Esophagus squamous epithelium (tissue), 5 donors: Measurements from ENCODE around the gene TRIM64C. TPM values are rescaled to one million over a fixed set of nuclear protein-coding genes. Genes with fewer than 3 reads are reported as not detected.
"Not testable (repeated sequence)": the region's sequence is repeated elsewhere in the genome, so short reads cannot be mapped to it uniquely, and the experiment has no call there.

Experiments used
- DNase-seq: peaks from one replicate; lab custom pipeline; 2025; lab: John Stamatoyannopoulos, UW
- H3K27ac ChIP-seq, 4 donors: fragments of 200-600 bp; sonication (generic); one replicate each; pipeline ENCODE4 v1.5.1; 2016 to 2019; ENCODE audit warnings: mild to moderate bottlenecking in 1 of 4
- H3K27me3 ChIP-seq, 4 donors: fragments of 200-600 bp; sonication (generic); 1 replicate in 3 of 4; 2 replicates in 1 of 4; pipeline versions ENCODE4 v1.5.1 to v1.6.0; 2017 to 2021; ENCODE audit warnings: antibody characterized with exemption in 1 of 4
- H3K36me3 ChIP-seq, 3 donors: fragments of 200-600 bp; sonication (generic); one replicate each; pipeline ENCODE4 v1.5.1; 2016 to 2019
- H3K4me1 ChIP-seq, 3 donors: fragments of 200-600 bp; sonication (generic); one replicate each; pipeline ENCODE4 v1.5.1; 2017 to 2019
- H3K4me3 ChIP-seq, 4 donors: fragments of 200-600 bp; sonication (generic); 1 replicate in 3 of 4; 2 replicates in 1 of 4; pipeline ENCODE4 v1.5.1; 2016 to 2019; ENCODE audit warnings: mild to moderate bottlenecking in 2 of 4, moderate library complexity in 1 of 4
- H3K9me3 ChIP-seq, 3 donors: fragments of 200-600 bp; sonication (generic); one replicate each; pipeline ENCODE4 v1.5.1; 2016 to 2019
- WGBS, 2 donors: methylation state at CpG; one replicate each; pipeline ENCODE4 v1.1.5; 2018; 5-methylcytosine and 5-hydroxymethylcytosine counted together
- intact Hi-C: fragments of 100-400 bp; cut with DNase I; formaldehyde crosslinking; loops from one replicate; pipeline ENCODE4 v1.15.0; 2022
- small RNA-seq, 4 donors: library from RNA; depleted of rRNA; stranded (forward); fragments of <200 nt; gene quantifications; one replicate each; pipeline ENCODE3, GENCODE V24; 2016
- total RNA-seq, 4 donors: library from RNA; depleted of rRNA; stranded (reverse); fragments of >200 nt; gene quantifications; one replicate each; pipeline ENCODE4 v1.1.0, GENCODE V29; 2016
- donor health status: DM: yes; HTN: yes; CAD: no.

TRIM64C gene, protein sequence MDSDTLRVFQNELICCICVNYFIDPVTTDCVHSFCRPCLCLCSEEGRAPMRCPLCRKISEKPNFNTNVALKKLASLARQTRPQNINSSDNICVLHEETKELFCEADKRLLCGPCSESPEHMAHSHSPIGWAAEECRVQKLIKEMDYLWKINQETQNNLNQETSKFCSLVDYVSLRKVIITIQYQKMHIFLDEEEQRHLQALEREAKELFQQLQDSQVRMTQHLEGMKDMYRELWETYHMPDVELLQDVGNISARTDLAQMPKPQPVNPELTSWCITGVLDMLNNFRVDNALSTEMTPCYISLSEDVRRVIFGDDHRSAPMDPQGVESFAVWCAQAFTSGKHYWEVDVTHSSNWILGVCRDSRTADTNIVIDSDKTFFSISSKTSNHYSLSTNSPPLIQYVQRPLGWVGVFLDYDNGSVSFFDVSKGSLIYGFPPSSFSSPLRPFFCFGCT
- not detected for total RNA-seq

DNA sequence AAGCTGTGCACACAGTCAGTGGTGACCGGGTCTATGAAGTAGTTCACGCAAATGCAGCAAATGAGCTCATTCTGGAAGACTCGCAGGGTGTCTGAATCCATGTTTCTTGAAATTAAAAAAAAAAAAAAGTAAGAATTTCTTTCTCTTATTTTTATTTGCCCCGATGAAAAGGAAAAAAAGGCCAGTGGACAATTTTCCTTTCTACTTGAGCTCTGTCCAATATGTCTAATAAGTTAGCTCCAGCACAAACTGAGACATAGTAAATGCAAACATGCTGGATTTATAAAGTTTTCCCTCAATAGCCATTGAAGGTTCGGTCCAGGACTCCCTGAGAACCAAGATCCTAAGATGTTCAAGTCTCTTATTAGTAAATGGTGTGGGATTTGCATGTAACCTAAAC is at the start of gene TRIM64C:
Gene TRIM64C, minus strand, starts transcription at position 101 of the 400 bp plus-strand sequence. Its CDS starts 0 bp downstream, at position 101.
- H3K27ac ChIP-seq, H3K36me3 ChIP-seq, H3K27me3 ChIP-seq, H3K4me3 ChIP-seq, intact Hi-C loops, H3K4me1 ChIP-seq, H3K9me3 ChIP-seq, DNase-seq: not testable (repeated sequence)
- WGBS, 2 donors: 73 to 77% methylated on average over 4 to 5 of the region's 5 CpGs

- H3K27ac ChIP-seq, H3K27me3 ChIP-seq, H3K9me3 ChIP-seq, H3K36me3 ChIP-seq, DNase-seq, intact Hi-C loops, H3K4me1 ChIP-seq, H3K4me3 ChIP-seq: not testable (repeated sequence)
- 81 to 92% methylated on average over 4 to 13 of the region's 24 CpGs for WGBS, 2 donors
Measured at GRCh38 chr11:49102356-49102755, 43.4 kb upstream of the TRIM64C start.

DNA sequence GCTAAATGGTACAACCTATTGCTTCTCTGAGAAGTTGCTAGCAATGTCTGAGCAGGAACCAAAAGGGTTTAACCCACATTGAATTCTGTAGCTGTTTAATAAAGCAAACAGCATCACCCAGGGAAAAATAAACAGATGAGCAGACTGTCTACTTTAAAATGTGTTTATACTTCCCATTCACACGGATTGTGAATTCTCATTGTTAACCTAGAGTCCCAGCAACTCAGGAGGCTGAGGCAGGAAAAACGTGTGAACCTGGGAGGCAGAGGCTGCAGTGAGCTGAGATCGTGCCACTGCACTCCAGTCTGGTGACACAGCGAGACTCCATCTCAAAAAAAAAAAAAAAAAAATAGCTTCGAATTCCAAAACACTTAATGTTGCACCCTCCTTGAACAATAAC is 11.0 kb upstream of the TRIM64C start:
- H3K4me3 ChIP-seq, H3K4me1 ChIP-seq, DNase-seq, H3K36me3 ChIP-seq, H3K27me3 ChIP-seq, intact Hi-C loops, H3K9me3 ChIP-seq, H3K27ac ChIP-seq: not testable (repeated sequence)
- 51 to 62% methylated on average over 5 of the region's 5 CpGs for WGBS, 2 donors

- H3K27me3 ChIP-seq, DNase-seq, intact Hi-C loops, H3K36me3 ChIP-seq, H3K4me1 ChIP-seq, H3K4me3 ChIP-seq, H3K27ac ChIP-seq, H3K9me3 ChIP-seq: not testable (repeated sequence)
- WGBS, 2 donors: 70 to 76% methylated on average over 8 to 26 of the region's 38 CpGs
Measured at GRCh38 chr11:49049821-49050220, 9.1 kb downstream of the TRIM64C start.

DNA sequence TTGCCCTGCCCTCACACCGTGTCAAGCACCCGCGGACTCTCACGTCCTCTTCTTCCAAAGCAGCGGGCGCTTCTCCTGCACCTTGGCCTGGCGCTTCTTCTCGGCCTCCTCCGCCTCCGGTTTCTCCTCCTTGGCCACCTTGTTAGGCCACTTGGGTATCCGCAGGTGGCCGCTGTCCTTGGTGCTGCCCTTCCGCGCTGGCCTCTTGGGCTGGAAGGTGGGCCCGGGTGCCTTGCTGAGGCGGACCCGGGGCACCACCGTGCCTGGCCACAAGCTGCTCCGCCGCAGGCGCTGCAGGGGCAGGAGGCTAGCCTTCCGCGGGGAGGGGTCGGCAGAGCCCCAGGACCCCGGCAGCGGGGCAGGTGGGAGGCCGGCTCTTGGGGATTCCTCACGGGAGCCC is 10.7 kb downstream of the TRIM64C start:
- H3K27ac ChIP-seq, H3K4me3 ChIP-seq, intact Hi-C loops, H3K9me3 ChIP-seq, H3K36me3 ChIP-seq, H3K4me1 ChIP-seq, DNase-seq, H3K27me3 ChIP-seq: not testable (repeated sequence)
- 91% methylated on average over 4 of the region's 28 CpGs; no CpG with 5 or more reads in 1 of the 2 donors for WGBS, 2 donors

DNA sequence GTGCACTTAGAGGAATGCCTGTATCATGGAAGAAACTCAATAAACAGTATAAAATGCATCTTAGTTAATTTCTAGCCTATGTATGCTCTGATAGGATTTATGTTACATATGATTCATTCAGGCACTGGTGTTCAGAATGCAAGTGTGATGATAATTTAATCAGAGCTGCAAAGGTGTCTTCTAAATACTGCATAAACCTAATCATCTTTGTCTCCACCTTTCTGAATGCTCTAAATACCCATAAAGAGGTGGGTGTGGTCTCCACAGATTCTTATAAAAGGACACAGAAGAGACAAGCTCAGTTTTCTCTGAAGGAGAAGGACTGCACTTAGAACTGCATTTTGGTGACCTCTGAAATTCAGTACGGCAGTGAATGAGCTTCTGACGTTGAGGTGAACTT is 30.4 kb downstream of the TRIM64C start, which contains the start of gene TRIM49B:
Gene TRIM49B, plus strand, starts transcription at position 301 of the 400 bp plus-strand sequence. CDS start 2,777 bp downstream, outside the sequence.
- H3K9me3 ChIP-seq, DNase-seq, H3K27ac ChIP-seq, H3K36me3 ChIP-seq, H3K27me3 ChIP-seq, H3K4me1 ChIP-seq, H3K4me3 ChIP-seq, intact Hi-C loops: not testable (repeated sequence)
- WGBS, 2 donors: 30 to 34% methylated on average over 2 of the region's 2 CpGs

Small RNAs within 50 kb of the gene (small RNA-seq; reads per million reads assigned to genes)
- gene AC084851.1: 0 reads per million in 4 donors

Other genes starting within 250 kb of the TRIM64C start
- not detected for gene TRIM51G, start 75.2 kb downstream of the TRIM64C start, total RNA-seq
- gene TRIM49B, start 30.3 kb downstream of the TRIM64C start, total RNA-seq: not detected
- gene FOLH1, start 149.5 kb upstream of the TRIM64C start, total RNA-seq: 1 to 10 TPM in 3 of 4 donors, under 1 TPM in 1; 0.95 to 7.4 (median 1.8) TPM